A549 (cell line): Measurements from ENCODE around the gene HPGDS. TPM values are rescaled to one million over a fixed set of nuclear protein-coding genes. Genes with fewer than 3 reads are reported as not detected.

Source experiments
- ATAC-seq, 2 experiments: fragments of 200-7000 bp in 1 of 2; fragments of >200 bp in 1 of 2; cut with Nextera tagmentation in 1 of 2; cut with Tn5 transposase in 1 of 2; 3 replicates each; pipeline versions ENCODE4 v1.8.0 to v1.9.1; 2018 to 2020; ENCODE audit warnings: mild to moderate bottlenecking in 1 of 2, moderate library complexity in 1 of 2
- CTCF ChIA-PET: fragments of 300-600 bp; sonication (Branson Sonifier 250); formaldehyde crosslinking; extraction: SDS; loops from one replicate; lab custom pipeline; 2021; ENCODE audit warnings: antibody characterized with exemption, inconsistent platforms; lab: Yijun Ruan, JAX
- POLR2A ChIA-PET: fragments of 350-600 bp; formaldehyde crosslinking; extraction: SDS; loops from one replicate; lab custom pipeline; 2021; ENCODE audit warnings: antibody characterized with exemption, inconsistent platforms; lab: Yijun Ruan, JAX
- DNase-seq, 2 experiments: peaks; one replicate each; pipeline versions ENCODE4 v3.0.0 to v3.0.0-alpha.2; 2011 to 2016; ENCODE audit warnings: low read depth in 1 of 2, low spot score in 1 of 2
- FAIRE-seq: peaks from 2 replicates; lab custom pipeline; 2011; peaks lifted over from hg19 to GRCh38; lab: Jason Lieb, UNC
- H3K27ac ChIP-seq, 2 experiments: fragments of >200 bp; sonication (Bioruptor Twin); formaldehyde crosslinking; 3 replicates each; pipeline ENCODE4 v1.5.1; 2016 to 2017
- H3K4me1 ChIP-seq: fragments of >200 bp; sonication (Bioruptor Twin); formaldehyde crosslinking; 3 replicates; pipeline ENCODE4 v1.6.1; 2016
- H3K4me2 ChIP-seq: fragments of >200 bp; sonication (Bioruptor Twin); formaldehyde crosslinking; 3 replicates; pipeline ENCODE4 v1.6.1; 2016
- H3K4me3 ChIP-seq: fragments of >200 bp; sonication (Bioruptor Twin); formaldehyde crosslinking; 3 replicates; pipeline ENCODE4 v1.5.1; 2016
- H3K9me3 ChIP-seq: fragments of >200 bp; sonication (Bioruptor Twin); formaldehyde crosslinking; 3 replicates; pipeline ENCODE4 v1.6.1; 2016
- ATOH8 ChIP-seq: fragments of 250-450 bp; sonication (Bioruptor Pico); IDR thresholded peaks from 2 replicates; pipeline ENCODE4 v1.5.0; 2020; ENCODE audit warnings: low read depth, mild to moderate bottlenecking, moderate library complexity
- BCL3 ChIP-seq: fragments of >200 bp; sonication (Bioruptor Twin); formaldehyde crosslinking; IDR thresholded peaks from 3 replicates; pipeline ENCODE4 v1.6.1; 2016
- BHLHE40 ChIP-seq: IDR thresholded peaks from 2 replicates; pipeline ENCODE4 v1.6.1; 2012; ENCODE audit warnings: low read depth, low read length, inconsistent platforms
- CEBPB ChIP-seq, 2 experiments: fragments of >200 bp in 1 of 2; sonication (Bioruptor Twin) in 1 of 2; formaldehyde crosslinking in 1 of 2; IDR thresholded peaks; 2 replicates each; pipeline ENCODE4 v1.6.1; 2012 to 2016
- CHD2 ChIP-seq: fragments of 150-350 bp; IDR thresholded peaks from 2 replicates; pipeline ENCODE4 v1.6.1; 2014; ENCODE audit warnings: low read length; ENCODE audit not compliant: partially characterized antibody
- EHF ChIP-seq: fragments of 250-450 bp; sonication (Bioruptor Pico); IDR thresholded peaks from 2 replicates; pipeline ENCODE4 v1.5.0; 2020; ENCODE audit warnings: mild to moderate bottlenecking
- EHMT2 ChIP-seq: fragments of 200-600 bp; sonication (generic); IDR thresholded peaks from 2 replicates; pipeline ENCODE4 v1.6.1; 2016; ENCODE audit warnings: antibody characterized with exemption, low read depth, mild to moderate bottlenecking, moderate library complexity
- EP300 ChIP-seq, 2 experiments: fragments of >200 bp; sonication (Bioruptor Twin); formaldehyde crosslinking; IDR thresholded peaks; 2 replicates in 1 of 2; 3 replicates in 1 of 2; pipeline ENCODE4 v1.6.1; 2016 to 2017
- ESRRA ChIP-seq: fragments of 150-350 bp; IDR thresholded peaks from 2 replicates; pipeline ENCODE4 v1.6.1; 2014; ENCODE audit warnings: mild to moderate bottlenecking, low read length, borderline replicate concordance
- FOSB ChIP-seq: fragments of 250-450 bp; sonication (Bioruptor Pico); IDR thresholded peaks from 2 replicates; pipeline ENCODE4 v1.5.0; 2020; ENCODE audit warnings: mild to moderate bottlenecking, moderate library complexity
- HES2 ChIP-seq: fragments of >200 bp; sonication (Bioruptor Twin); formaldehyde crosslinking; IDR thresholded peaks from 2 replicates; pipeline ENCODE4 v1.6.1; 2016
- HMGXB4 ChIP-seq: fragments of 250-450 bp; sonication (Bioruptor Pico); IDR thresholded peaks from 2 replicates; pipeline ENCODE4 v1.5.0; 2021; ENCODE audit warnings: mild to moderate bottlenecking, moderate library complexity, borderline replicate concordance
- HOXB5 ChIP-seq: fragments of 250-450 bp; sonication (Bioruptor Pico); IDR thresholded peaks from 2 replicates; pipeline ENCODE4 v1.5.0; 2020; ENCODE audit warnings: mild to moderate bottlenecking, moderate library complexity
- KDM5A ChIP-seq: fragments of 200-600 bp; sonication (generic); IDR thresholded peaks from 2 replicates; pipeline ENCODE4 v1.6.1; 2016; ENCODE audit warnings: antibody characterized with exemption, mild to moderate bottlenecking
- MYC ChIP-seq: IDR thresholded peaks from 2 replicates; pipeline ENCODE4 v1.6.1; 2012; ENCODE audit warnings: mild to moderate bottlenecking, inconsistent platforms, low read length, improper control_type of control experiment, borderline replicate concordance
- RFX5 ChIP-seq: fragments of 450-650 bp; IDR thresholded peaks from 2 replicates; pipeline ENCODE4 v1.7.1; 2014; ENCODE audit warnings: antibody characterized with exemption, mild to moderate bottlenecking, moderate library complexity
- RNF2 ChIP-seq: fragments of 200-600 bp; sonication (generic); IDR thresholded peaks from 2 replicates; pipeline ENCODE4 v1.6.1; 2016; ENCODE audit warnings: low read depth, mild to moderate bottlenecking, antibody characterized with exemption, moderate library complexity, borderline replicate concordance
- SMC3 ChIP-seq: fragments of >200 bp; sonication (Bioruptor Twin); formaldehyde crosslinking; IDR thresholded peaks from 3 replicates; pipeline ENCODE4 v1.6.1; 2018; ENCODE audit warnings: inconsistent platforms
- ZC3H11A ChIP-seq: fragments of 450-650 bp; IDR thresholded peaks from 2 replicates; pipeline ENCODE4 v1.6.1; 2014; ENCODE audit warnings: antibody characterized with exemption, mild to moderate bottlenecking
- ZNF302 ChIP-seq: fragments of 250-450 bp; sonication (Bioruptor Pico); IDR thresholded peaks from 2 replicates; pipeline ENCODE4 v1.9.0; 2021; ENCODE audit warnings: inconsistent platforms, mild to moderate bottlenecking, moderate library complexity
- WGBS: methylation state at CpG from one replicate; pipeline ENCODE4 v1.1.6; 2017; ENCODE audit errors: missing lambda C conversion rate; 5-methylcytosine and 5-hydroxymethylcytosine counted together
- polyA plus RNA-seq, 4 experiments: library from polyadenylated mRNA; depleted of rRNA in 3 of 4; stranded (reverse); fragments of >200 nt; fragmentation: RNase III in 1 of 4; extraction: RNeasy Plus Mini Kit Qiagen cat#74134 plus additional on column Dnase treatment in 1 of 4; gene quantifications; 2 replicates in 3 of 4; 3 replicates in 1 of 4; pipeline ENCODE4 v1.2.3, GENCODE V29; 2011 to 2017
- TF ChIP-seq, protein P1 (sequence below): fragments of 150-350 bp; IDR thresholded peaks from 2 replicates; pipeline ENCODE4 v1.6.1; 2014; ENCODE audit warnings: low read depth, mild to moderate bottlenecking, low read length

The HPGDS gene
- polyA plus RNA-seq, 2 of the 4 experiments (the other 2 are of a cell fraction) = not detected

- TF ChIP-seq BCL3 = no peak
- no peak for TF ChIP-seq RNF2
- TF ChIP-seq, protein P1, sequence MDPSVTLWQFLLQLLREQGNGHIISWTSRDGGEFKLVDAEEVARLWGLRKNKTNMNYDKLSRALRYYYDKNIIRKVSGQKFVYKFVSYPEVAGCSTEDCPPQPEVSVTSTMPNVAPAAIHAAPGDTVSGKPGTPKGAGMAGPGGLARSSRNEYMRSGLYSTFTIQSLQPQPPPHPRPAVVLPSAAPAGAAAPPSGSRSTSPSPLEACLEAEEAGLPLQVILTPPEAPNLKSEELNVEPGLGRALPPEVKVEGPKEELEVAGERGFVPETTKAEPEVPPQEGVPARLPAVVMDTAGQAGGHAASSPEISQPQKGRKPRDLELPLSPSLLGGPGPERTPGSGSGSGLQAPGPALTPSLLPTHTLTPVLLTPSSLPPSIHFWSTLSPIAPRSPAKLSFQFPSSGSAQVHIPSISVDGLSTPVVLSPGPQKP = no peak
- no peak for TF ChIP-seq ZC3H11A
- no peak for TF ChIP-seq KDM5A
- no peak for TF ChIP-seq FOSB (CRISPR knock-in tag)
- TF ChIP-seq HOXB5 (CRISPR knock-in tag) = no peak
- TF ChIP-seq EP300 (IDR thresholded peaks at IDR 0.05) = no peak
- TF ChIP-seq SMC3 = no peak
- no peak for TF ChIP-seq CHD2
- no peak for TF ChIP-seq EHMT2
- no peak for TF ChIP-seq HMGXB4 (CRISPR knock-in tag)
- TF ChIP-seq BHLHE40 = no peak
- TF ChIP-seq ZNF302 (CRISPR knock-in tag) = no peak
- TF ChIP-seq RFX5 = no peak
- no peak for TF ChIP-seq HES2
- ATAC-seq = no peak
- Histone ChIP-seq H3K4me2 (no peak overlapping the region), H3K4me3 (no peak overlapping the region), H3K4me1 (no peaks in the 10 kb centered on the region), H3K27ac (no peak overlapping the region), H3K9me3 (no peaks in the 10 kb centered on the region)
- no peak for DNase-seq
- FAIRE-seq = no peak
- POLR2A ChIA-PET = no interaction called here
- WGBS = 83% methylated on average over 2 of the region's 2 CpGs
- CTCF ChIA-PET = interaction anchor here (1.7 to 1.9 kb wide), 2 partner anchors 13 to 30 kb away, joined by 6 read pairs; no protein-coding TSS in a partner anchor
Observed at GRCh38 chr4:94377294-94377693, 34.7 kb upstream of the HPGDS start.

DNA sequence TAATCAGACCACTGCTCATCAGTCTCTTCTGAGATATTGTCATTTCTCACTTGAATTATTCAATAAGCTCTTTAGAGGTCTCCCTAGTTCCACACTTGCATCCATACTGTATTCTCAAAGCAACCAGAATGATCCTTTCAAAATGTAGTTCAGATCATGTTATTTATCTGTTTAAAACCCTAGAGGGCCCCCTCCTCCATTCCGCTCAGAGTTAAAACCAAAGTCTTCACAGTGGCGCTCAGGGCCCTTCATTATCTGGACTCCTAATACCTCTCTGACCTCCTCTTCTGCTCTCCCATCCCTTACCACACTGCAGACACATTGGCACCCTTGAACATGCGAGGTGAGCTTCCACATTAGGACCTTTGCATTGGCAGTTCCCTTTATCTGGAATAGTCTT is 32.7 kb upstream of the HPGDS start:
- CTCF ChIA-PET = no interaction called here
- DNase-seq = no peak
- no peak for ATAC-seq
- H3K4me1 ChIP-seq = no peaks in the 10 kb centered on the region
- WGBS = 88% methylated on average over 3 of the region's 3 CpGs
- POLR2A ChIA-PET = no interaction called here
- no peak overlapping the region for H3K4me3 ChIP-seq
- no peak for FAIRE-seq
- H3K27ac ChIP-seq = no peak overlapping the region
- no peaks in the 10 kb centered on the region for H3K9me3 ChIP-seq
- TF ChIP-seq EHF (no peak), FOSB (CRISPR knock-in tag) (no peak), ATOH8 (no peak), MYC (no peak), ESRRA (no peak), CEBPB (IDR thresholded peaks at IDR 0.05) (no peak)
- TF ChIP-seq, protein P1 = no peak
- no peak overlapping the region for H3K4me2 ChIP-seq
